ENCODE measurements around the gene CDK5R1.

CDK5R1 gene

GRCh38 chr17:32493976-32494513 lies 7.3 kb downstream of the CDK5R1 start:
- DNase-seq, result no peak

DNA sequence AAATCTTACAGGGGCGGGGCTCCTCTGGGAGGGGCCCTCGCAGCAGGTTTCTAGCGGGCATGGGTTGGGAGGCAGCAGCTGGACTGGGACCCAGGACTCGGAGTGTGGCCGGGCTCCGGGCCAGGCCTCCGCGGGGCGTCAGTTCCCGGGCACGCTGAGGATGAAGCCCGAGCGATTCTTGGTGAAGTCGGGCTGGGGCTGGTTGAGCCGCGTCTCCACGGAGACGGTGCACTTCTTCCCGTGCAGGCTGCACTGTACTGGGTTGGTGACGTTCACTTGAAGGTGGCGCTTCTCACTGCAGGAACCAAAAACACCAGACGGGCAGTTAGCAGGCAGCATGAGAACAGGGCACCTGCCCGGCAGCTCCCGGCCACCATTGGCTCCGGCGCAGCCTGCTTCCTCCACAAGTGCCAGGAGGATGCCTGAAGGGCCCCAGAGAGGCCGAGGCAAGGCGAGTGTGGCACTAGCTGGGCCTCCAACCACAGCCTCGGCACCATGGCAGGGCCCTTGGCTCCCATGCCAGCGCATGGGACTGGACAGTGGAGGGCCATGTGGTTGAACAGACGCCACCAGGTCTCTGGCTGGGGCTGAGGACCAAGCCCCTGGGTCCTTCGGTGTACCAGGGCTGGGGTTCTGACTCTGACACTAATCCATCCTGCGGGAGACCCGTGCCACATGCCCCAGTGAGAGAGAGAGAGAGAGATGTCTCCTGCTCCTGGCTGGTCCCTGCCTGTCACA lies 8.0 kb downstream of the CDK5R1 start:
- no peak for DNase-seq

GRCh38 chr17:32495359-32496231 lies 8.8 kb downstream of the CDK5R1 start:
- DNase-seq, result no peak

DNA sequence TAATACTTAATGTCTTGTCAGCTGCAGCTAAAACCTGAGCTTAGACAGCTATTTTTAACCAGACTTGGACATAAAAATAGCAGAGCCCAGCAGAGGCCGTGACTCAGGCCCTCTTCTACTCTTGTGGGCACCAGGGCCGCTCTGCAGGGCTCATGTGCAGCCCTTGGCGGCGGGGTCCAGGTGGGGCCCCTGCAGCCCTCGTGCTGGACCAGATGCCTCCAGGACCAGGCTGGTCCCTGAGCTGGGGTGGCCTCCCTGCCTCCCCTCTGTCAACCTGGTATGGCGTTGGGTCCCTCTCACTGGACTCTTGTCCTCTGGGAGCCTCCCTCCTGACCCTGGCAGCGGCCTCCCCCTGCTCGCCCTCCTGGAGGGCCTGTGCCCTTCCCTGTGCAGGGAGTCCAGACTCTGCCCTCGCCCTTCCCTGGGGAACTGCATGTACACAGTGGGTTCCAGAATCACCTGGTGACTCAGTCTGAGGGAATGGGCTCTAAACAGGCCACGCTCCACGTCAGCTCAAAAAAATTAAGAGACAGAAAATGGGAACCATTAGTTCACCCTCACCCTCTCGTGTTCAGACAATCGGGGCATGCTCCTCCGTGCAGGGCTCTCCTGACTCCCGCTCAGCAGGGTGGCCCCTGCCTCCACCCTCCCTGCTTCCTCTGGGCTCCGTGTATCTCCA lies 9.7 kb downstream of the CDK5R1 start:
- no peak for DNase-seq

DNA sequence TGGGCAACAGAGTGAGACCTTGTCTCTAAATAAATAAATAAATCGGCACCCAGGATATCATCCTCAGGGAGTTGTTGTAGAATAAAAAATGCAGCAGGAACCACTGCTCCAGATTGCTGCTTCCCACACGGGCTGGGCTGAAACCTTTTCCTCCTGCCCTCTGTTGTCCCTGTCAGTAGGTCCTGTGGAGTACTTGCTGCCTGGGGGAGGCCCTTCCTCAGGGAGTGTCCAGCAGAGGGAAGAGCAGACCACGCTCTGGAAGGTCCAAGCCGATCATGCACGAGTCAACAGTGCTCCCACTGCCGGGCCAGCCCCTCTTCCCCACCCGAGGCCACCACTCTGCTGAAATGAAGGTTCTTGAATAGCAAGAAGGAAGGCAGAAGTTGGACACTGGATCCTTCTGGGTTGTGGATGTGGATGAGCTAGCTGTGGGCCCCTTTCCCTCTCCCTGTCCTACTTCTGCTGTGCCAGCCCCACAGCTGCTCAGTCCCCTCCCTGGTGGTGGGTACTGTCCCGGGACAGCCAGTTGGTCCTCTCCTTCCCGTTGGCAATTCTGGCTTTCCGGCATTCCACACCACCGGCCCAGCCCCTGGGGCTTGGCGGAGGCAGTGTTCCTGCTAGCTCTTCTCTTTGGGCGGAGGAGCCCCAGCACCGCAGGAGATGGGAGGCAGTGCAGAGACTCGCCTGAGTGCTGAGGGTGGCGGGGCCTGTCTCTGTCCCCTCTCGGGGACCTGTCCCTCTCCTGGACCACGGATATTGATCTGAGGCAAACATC lies 10.8 kb downstream of the CDK5R1 start:
- no peak for DNase-seq

- DNase-seq, result no peak
Observed at GRCh38 chr17:32498391-32498790, 11.6 kb downstream of the CDK5R1 start.

DNA sequence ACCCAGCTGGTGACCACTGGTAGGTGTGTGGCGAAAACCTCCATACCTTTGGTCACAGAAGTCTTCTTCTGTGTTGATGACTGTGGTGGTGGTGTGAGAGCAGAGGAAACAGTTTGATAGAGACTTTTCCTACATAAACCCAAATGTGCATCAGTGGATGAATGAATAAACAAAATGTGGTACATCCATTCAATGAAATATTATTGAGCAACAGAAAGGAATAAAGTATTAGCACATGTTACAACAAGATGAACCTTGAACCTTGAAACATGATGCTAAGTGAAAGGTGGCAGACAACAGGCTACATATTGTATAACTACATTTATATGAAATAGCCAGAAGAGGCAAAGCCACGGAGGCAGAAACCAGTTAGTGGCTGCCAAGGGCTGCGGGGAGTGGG lies 15.2 kb downstream of the CDK5R1 start:
- no peak for DNase-seq

- no peak for DNase-seq
Observed at GRCh38 chr17:32502710-32503109, 15.9 kb downstream of the CDK5R1 start.

- peak in 2 of 5 experiments; percentile 60 to 93 for DNase-seq
Observed at GRCh38 chr17:32503251-32504165, 16.7 kb downstream of the CDK5R1 start.

DNA sequence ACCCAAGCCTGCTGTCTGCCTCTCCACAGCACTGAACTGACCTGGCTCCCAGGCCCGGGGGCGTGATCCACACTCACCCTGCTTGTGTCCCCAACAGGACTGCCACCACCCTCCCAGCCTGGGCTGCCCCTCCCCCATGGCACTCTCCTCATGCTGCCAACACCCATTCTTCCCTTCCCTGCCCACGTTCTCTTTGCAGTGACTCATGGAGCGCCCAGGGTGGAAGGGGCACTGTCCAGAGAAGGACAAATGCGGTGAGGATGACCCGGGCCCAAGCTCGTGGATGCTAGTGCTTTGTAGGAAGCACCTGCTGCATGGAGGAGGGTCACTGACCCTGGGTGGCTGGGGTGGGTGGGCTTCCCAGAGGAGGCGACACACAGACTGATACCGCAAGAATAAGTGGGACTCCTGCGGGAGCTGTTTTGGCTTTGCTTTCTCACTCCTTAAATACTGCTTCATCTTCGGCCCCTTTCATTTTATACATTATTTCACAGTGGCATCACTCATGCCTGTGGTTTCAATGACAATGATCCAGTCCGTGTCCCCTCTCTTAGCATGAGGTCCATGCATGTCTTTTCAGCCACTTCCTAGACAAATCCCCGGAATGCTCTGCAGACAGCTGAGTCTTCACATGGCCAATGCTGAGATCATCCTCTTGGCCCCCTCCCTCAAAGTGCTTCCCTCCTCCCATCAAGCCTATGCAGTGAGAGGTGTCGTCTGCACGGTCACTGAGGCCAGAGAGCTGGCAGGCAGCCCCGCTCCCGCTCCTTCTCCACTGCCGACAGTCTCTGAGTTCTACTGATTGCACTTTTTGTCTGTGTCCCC lies 17.6 kb downstream of the CDK5R1 start:
- no peak for DNase-seq

DNA sequence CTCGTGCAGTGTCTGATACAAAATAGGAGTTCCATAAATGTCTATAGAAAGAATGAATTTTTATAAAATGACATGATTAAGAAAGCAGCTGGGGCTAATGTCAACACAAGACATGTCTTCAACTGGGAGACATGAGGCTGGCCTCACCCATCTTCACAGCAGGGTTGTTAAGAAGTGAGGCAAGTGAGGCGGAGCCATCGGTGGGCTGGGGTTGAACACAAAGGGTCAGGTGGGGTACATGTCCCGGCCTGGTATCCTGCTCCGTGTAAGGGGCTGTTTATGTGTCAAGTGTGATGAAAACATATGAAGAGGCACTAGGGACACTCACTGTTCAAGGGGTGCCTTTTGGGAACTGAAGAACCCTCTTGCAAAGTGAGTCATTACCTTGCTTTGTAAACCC lies 22.1 kb downstream of the CDK5R1 start:
- no peak for DNase-seq

- DNase-seq, result no peak
Observed at GRCh38 chr17:32510466-32510865, 23.7 kb downstream of the CDK5R1 start.

- no peak for DNase-seq
Observed at GRCh38 chr17:32512328-32512727, 25.5 kb downstream of the CDK5R1 start.

DNA sequence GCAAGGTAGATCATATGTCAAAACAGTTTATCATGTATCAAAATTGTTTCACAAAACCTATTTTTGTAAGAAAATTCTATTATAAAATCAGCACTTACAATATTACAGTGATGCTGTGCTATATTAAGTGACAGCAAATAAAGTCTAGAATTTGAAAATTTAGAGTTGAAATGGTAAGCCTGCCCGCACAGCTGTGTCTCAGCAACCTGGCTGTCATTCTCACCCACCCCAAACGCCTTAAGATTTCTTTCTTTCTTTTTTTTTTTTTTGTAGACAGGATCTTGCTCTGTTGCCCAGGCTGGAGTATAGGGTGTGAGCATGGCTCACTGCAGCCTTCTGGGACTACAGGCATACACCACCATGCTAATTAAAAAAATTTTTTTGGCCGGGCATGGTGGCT lies 26.8 kb downstream of the CDK5R1 start:
- DNase-seq, result no peak

DNA sequence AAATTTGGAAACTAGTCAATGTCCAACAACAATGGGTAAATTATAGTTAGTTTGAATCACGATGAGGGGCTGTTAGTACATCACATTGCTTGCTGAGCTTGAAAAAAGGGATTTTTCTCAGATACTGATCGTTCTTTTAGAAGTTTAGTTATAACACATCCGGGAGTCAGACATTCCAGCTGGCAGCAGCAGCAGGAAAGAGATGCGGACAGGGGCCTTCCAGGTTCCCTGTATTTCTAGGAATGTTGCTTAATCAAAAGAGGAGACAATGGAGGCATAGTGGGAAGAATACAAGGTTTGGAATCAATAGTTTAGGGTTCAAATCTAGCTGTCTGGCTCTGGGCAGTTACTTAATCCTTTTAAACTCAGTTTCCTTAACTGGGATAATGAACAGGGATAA lies 27.8 kb downstream of the CDK5R1 start:
- DNase-seq, result no peak

DNA sequence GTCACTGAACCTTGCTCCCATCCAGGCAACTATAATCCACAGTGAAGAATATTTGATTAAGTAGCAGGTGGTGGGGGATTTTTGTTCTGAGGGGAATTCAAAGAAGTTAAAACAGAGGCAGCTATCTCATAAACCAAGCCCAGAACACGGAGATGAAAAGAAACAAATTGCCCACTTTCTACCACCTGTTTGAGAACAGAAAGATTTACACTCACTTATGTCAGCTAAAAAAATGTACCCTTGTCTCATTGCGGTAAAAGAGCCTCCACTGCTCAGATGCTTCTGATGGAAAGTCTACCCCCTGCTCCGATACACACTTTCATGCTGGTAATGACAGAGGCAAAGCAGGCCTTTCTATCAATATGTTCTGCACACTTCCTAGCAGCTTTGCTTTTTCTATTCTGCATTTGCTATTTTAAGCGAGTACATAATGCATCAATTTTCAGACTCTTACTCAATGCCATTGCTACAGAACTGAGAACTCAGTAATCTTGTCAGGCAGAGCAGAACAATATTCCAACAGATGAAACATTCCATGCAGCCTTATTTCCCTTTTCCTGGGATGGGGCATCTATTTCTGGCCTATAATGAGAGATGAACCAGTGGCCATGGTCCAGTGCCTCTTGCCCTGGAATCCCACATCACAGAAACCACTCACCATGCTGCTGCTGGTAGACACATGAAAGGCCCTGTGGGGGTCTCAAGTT lies 29.0 kb downstream of the CDK5R1 start:
- DNase-seq, result no peak

DNA sequence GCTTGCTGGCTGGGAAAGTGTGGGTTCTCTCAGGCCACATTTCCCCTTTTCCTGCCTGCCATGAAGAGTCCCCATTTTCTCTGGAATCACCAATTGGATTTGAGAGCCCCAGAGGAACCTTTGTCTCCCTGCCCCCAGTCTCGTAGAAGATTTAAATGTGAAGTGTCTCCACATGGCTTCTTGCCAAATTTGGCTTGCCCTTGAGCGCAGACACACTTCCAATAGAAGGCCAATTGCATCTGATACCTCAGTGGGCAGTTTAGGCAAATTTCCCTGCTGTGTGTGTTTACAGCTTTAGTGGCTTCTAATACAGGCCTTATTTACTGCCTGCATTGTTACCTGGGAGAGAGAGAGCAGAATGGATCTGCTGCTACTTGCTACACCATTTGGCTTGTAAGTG lies 29.7 kb downstream of the CDK5R1 start:
- DNase-seq, result no peak

DNA sequence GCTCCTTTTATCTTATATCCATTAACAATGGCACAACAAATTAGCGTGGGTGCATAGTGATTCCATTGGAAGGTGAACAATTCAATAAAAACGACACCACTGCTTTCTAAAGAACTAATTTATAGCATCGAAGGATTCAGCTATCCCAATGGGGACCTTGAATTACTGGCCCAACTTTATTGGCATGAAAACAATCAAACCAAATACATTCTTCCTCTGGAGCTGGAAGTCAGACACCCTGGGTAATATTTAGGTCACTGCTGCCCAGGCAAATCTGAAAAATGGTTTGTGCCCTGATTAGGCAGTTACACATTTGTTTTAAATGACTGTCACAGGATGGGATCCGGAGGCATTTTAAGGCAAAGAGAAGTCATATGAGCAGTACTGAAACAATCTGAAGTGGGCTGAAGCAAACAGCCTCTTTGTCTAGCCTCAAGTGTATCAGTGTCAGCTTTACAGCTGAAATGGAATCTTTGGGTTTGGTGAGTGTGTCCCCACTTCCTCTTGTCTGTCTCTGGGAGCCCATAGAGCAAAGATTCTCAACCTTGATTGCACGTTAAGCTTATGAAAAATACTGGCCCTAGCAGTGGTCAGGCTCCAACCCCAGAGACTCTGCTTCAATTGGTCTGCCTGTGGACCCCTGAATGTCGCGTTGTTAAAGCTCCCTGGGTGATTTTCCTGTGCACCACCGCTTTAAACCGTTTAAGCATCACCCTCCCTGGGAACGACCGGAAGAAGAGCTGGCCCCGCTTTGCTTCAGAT lies 30.3 kb downstream of the CDK5R1 start:
- peak in 1 of 5 experiments; percentile 30 for DNase-seq

DNA sequence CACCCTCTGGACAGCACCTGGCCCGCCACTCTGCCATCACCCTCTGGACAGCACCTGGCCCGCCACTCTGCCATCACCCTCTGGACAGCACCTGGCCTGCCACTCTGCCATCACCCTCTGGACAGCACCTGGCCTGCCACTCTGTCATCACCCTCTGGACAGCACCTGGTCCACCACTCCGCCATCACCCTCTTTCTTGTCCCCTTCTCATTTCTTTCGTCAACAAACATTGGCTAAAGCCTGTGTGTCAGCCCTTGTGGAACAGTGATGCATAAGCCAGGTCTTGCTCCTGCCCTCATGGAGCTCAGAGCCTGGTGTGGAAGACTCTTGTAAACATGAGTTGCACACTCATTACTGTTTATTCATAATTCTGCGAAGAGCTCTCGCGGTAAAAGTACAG lies 31.2 kb downstream of the CDK5R1 start:
- no peak for DNase-seq
